Progenitor cell of endocrine pancreas (in vitro differentiated cells): ENCODE measurements around the gene CYP39A1. TPM values are rescaled to one million over a fixed set of nuclear protein-coding genes. Genes with fewer than 3 reads are reported as not detected.

Source experiments
- DNase-seq: peaks from one replicate; pipeline ENCODE4 v3.0.0; 2021; ENCODE audit warnings: low spot score; ENCODE audit not compliant: unreplicated experiment
- H3K27ac Mint-ChIP-seq: 2 replicates; pipeline ENCODE4 v1.8.0; 2021; ENCODE audit warnings: mild to moderate bottlenecking, moderate library complexity, mixed read lengths
- H3K27me3 Mint-ChIP-seq: 2 replicates; pipeline ENCODE4 v1.8.0; 2021; ENCODE audit warnings: mixed read lengths
- H3K36me3 Mint-ChIP-seq: 2 replicates; pipeline ENCODE4 v1.8.0; 2022; ENCODE audit warnings: mixed read lengths; ENCODE audit not compliant: insufficient read depth
- H3K4me1 Mint-ChIP-seq: 2 replicates; pipeline ENCODE4 v1.8.0; 2021; ENCODE audit warnings: low read depth, mixed read lengths
- H3K4me3 Mint-ChIP-seq: 2 replicates; pipeline ENCODE4 v1.8.0; 2021; ENCODE audit warnings: low read depth, mild to moderate bottlenecking, moderate library complexity, mixed read lengths
- H3K9me3 Mint-ChIP-seq: 2 replicates; pipeline ENCODE4 v1.8.0; 2021; ENCODE audit warnings: low read depth, mixed read lengths
- total RNA-seq: library from RNA; stranded (reverse); gene quantifications from 2 replicates; pipeline ENCODE4 v1.2.1, GENCODE V29; 2021
- TF ChIP-seq, protein P1 (sequence below): fragments of 200-600 bp; sonication (generic); IDR thresholded peaks from one replicate; pipeline ENCODE4 v1.5.0; 2021; ENCODE audit warnings: antibody characterized with exemption, mild to moderate bottlenecking; ENCODE audit not compliant: unreplicated experiment

Gene CYP39A1
- total RNA-seq, 1 donor from 2014 or later = 10.3 TPM

DNA sequence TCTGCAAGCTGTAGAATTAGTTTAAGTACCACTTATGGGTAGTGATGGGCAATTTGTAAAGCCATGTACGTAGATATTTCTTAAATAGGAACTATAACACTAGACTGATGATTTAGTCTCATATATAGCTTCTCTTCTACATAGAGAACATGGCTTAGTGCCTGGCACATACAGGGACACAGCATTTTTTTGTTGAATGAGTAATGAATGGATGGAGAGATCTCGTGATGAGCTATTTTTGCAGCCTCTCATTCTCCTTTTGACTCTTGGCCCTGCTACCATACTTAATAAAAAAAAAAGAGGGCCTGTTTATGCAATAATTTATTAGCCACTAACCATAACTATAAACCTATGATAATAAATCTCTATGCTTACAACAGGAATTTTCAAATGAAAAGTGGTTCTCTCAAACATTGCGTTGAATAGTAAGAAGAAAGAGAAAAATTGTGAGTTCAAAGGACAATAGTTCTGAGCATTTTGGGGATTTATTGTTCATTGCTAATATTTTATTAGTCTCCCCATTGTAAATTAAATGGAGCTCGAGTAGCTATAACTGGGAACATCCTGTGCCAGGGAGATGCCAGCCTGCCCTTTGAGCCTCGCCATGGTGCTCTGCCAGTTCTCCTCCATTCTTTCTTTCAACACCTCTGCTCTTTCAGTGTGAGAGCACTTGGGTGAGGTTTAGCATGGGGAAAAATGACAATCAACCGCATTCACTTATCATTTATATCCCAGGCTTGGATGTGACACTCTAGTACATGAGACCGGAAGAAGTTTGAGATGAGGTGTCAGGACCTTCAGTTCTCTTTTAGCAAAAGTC lies 146.7 kb downstream of the CYP39A1 start:
- DNase-seq = no peak

GRCh38 chr6:46504242-46504641 lies 148.4 kb downstream of the CYP39A1 start:
- H3K27ac Mint-ChIP-seq = no peak overlapping the region
- H3K4me1 Mint-ChIP-seq = no peaks in the 10 kb centered on the region
- TF ChIP-seq, protein P1, sequence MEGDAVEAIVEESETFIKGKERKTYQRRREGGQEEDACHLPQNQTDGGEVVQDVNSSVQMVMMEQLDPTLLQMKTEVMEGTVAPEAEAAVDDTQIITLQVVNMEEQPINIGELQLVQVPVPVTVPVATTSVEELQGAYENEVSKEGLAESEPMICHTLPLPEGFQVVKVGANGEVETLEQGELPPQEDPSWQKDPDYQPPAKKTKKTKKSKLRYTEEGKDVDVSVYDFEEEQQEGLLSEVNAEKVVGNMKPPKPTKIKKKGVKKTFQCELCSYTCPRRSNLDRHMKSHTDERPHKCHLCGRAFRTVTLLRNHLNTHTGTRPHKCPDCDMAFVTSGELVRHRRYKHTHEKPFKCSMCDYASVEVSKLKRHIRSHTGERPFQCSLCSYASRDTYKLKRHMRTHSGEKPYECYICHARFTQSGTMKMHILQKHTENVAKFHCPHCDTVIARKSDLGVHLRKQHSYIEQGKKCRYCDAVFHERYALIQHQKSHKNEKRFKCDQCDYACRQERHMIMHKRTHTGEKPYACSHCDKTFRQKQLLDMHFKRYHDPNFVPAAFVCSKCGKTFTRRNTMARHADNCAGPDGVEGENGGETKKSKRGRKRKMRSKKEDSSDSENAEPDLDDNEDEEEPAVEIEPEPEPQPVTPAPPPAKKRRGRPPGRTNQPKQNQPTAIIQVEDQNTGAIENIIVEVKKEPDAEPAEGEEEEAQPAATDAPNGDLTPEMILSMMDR = no peak
- H3K4me3 Mint-ChIP-seq = no peak overlapping the region
- no peaks in the 10 kb centered on the region for H3K36me3 Mint-ChIP-seq
- DNase-seq = no peak
- no peaks in the 10 kb centered on the region for H3K9me3 Mint-ChIP-seq
- peaks cover 7% of the 10 kb centered on the region for H3K27me3 Mint-ChIP-seq

More for the DNA sequence above, 146.7 kb downstream of the CYP39A1 start:
- H3K4me3 Mint-ChIP-seq = no peak overlapping the region
- no peak overlapping the region for H3K27ac Mint-ChIP-seq
- H3K27me3 Mint-ChIP-seq = peaks cover 6% of the 10 kb centered on the region
- H3K36me3 Mint-ChIP-seq = no peaks in the 10 kb centered on the region
- TF ChIP-seq, protein P1 = no peak
- H3K9me3 Mint-ChIP-seq = no peaks in the 10 kb centered on the region
- H3K4me1 Mint-ChIP-seq = no peaks in the 10 kb centered on the region

DNA sequence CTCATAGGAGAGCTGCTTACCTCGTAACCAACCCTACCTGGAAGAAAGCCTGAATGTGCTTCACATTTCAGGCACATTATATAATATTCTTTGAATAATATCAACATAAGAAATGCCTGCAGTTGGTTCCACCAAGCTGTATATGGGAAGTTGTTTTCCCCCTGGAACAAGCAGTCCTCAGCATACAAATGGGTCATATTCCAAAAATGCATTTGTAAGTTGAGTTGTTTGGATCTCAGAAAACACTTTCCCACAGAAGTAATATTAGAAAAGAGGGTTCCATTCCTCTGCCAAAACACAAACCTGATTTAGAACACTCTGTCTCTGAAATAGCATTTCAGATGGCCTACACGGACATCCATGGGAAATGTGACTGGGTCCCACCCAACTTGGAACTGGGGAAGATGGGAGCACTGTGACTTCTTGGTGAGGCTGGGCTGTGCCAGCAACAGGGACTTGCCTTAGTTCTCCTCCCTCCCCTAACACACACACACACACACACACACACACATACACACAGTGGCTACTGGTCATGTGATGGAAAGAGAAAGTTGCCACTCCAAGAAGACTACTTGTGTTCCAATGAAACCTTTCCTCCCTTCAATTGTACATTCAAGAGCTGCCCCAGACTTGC lies 150.0 kb downstream of the CYP39A1 start:
- Mint-ChIP-seq H3K4me1 (no peaks in the 10 kb centered on the region), H3K9me3 (no peaks in the 10 kb centered on the region), H3K27ac (no peak overlapping the region), H3K4me3 (no peak overlapping the region), H3K36me3 (no peaks in the 10 kb centered on the region), H3K27me3 (peaks cover 8% of the 10 kb centered on the region)
- TF ChIP-seq, protein P1 = no peak
- no peak for DNase-seq

GRCh38 chr6:46501136-46502089 lies 151.2 kb downstream of the CYP39A1 start:
- H3K27ac Mint-ChIP-seq = no peak overlapping the region
- H3K4me3 Mint-ChIP-seq = no peak overlapping the region
- DNase-seq = no peak
- no peaks in the 10 kb centered on the region for H3K4me1 Mint-ChIP-seq
- H3K36me3 Mint-ChIP-seq = no peaks in the 10 kb centered on the region
- H3K9me3 Mint-ChIP-seq = no peaks in the 10 kb centered on the region
- H3K27me3 Mint-ChIP-seq = peaks cover 8% of the 10 kb centered on the region
- TF ChIP-seq, protein P1 = no peak

- Mint-ChIP-seq H3K4me3 (no peak overlapping the region), H3K4me1 (no peaks in the 10 kb centered on the region), H3K27ac (no peak overlapping the region), H3K9me3 (no peaks in the 10 kb centered on the region), H3K27me3 (peaks cover 5% of the 10 kb centered on the region), H3K36me3 (no peaks in the 10 kb centered on the region)
- TF ChIP-seq, protein P1 = no peak
- DNase-seq = no peak
Observed at GRCh38 chr6:46500382-46500781, 152.2 kb downstream of the CYP39A1 start.
